Breast epithelium (tissue), 4 donors: ENCODE results near the gene ECEL1. TPM values are rescaled to one million over a fixed set of nuclear protein-coding genes. Genes with fewer than 3 reads are reported as not detected.

Experiments used
- DNase-seq, 2 donors: peaks; one replicate each; pipeline ENCODE4 v3.0.0-alpha.2; 2019; ENCODE audit warnings: low spot score in 2 of 2
- H3K27ac ChIP-seq, 2 donors: fragments of 200-600 bp; sonication (generic) in 1 of 2; one replicate each; pipeline ENCODE4 v1.5.1; 2016 to 2019; ENCODE audit warnings: mild to moderate bottlenecking in 1 of 2
- H3K27me3 ChIP-seq, 2 donors: fragments of 200-600 bp; sonication (generic) in 1 of 2; one replicate each; pipeline versions ENCODE4 v1.5.1 to v1.6.0; 2017 to 2019; ENCODE audit warnings: control low read depth in 1 of 2, mild to moderate bottlenecking in 1 of 2
- H3K36me3 ChIP-seq: fragments of 200-600 bp; one replicate; pipeline ENCODE4 v1.5.1; 2019
- H3K4me1 ChIP-seq, 2 donors: fragments of 200-600 bp; sonication (generic); one replicate each; pipeline ENCODE4 v1.5.1; 2016 to 2019; ENCODE audit warnings: control low read depth in 1 of 2
- H3K4me3 ChIP-seq, 3 donors: fragments of 200-600 bp; sonication (generic); 1 replicate in 2 of 3; 2 replicates in 1 of 3; pipeline ENCODE4 v1.5.1; 2016 to 2019; ENCODE audit warnings: mild to moderate bottlenecking in 3 of 3, moderate library complexity in 2 of 3
- H3K9me3 ChIP-seq, 2 donors: fragments of 200-600 bp; sonication (generic) in 1 of 2; one replicate each; pipeline ENCODE4 v1.5.1; 2016 to 2019; ENCODE audit warnings: control low read depth in 1 of 2
- POLR2A ChIP-seq: fragments of 450-650 bp; IDR thresholded peaks from one replicate; pipeline ENCODE4 v1.6.1; 2016; ENCODE audit warnings: antibody characterized with exemption, mild to moderate bottlenecking, moderate library complexity
- POLR2AphosphoS5 ChIP-seq, 3 donors: sonication (generic); formaldehyde crosslinking; IDR thresholded peaks; one replicate each; pipeline ENCODE4 v1.6.1; 2017; ENCODE audit warnings: antibody characterized with exemption in 3 of 3
- intact Hi-C: fragments of 100-400 bp; cut with DNase I; formaldehyde crosslinking; loops from one replicate; pipeline ENCODE4 v1.15.1; 2023; ENCODE audit warnings: low total_unique reads
- total RNA-seq, 3 donors: library from RNA; depleted of rRNA; stranded (reverse); fragments of >200 nt; gene quantifications; one replicate each; pipeline ENCODE4 v1.1.0, GENCODE V29; 2016
- TF ChIP-seq, protein P1 (sequence below), 3 donors: fragments of 450-650 bp; IDR thresholded peaks; one replicate each; pipeline ENCODE4 v1.5.1; 2016 to 2017; ENCODE audit warnings: antibody characterized with exemption in 3 of 3, mild to moderate bottlenecking in 3 of 3, moderate library complexity in 3 of 3

The ECEL1 gene
- total RNA-seq, 3 donors from 2014 or later: 0.15 to 2.3 (median 0.48) TPM

DNA sequence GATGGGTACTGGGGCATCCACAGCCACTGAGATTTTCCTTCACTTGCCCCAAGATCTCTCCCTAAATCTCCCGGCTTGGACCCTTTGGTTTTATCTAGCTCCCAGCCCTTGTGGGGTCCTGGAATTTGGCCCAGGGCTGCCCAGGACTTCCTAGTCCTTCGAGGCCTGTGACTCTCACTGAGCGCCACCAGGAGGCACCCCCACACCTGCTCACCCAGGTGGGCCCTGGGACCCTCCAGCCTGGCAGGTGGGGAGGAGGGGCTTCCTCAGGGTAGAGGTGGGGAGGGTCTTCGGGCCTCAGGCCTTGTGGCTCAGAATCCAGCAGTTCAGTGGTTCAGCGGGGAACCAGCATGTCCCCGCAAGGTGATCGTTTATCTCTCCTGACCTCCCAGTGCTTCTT lies 20.6 kb upstream of the ECEL1 start:
- Histone ChIP-seq H3K4me3 (no peak overlapping the region), H3K27me3 (peaks cover 0 to 9% of the 10 kb centered on the region in 2 donors), H3K9me3 (no peaks in the 10 kb centered on the region), H3K27ac (no peak overlapping the region), H3K4me1 (peaks cover 0 to 5% of the 10 kb centered on the region in 2 donors), H3K36me3 (no peaks in the 10 kb centered on the region)
- intact Hi-C loops: no loop called here
- no peak for DNase-seq
- no peak for TF ChIP-seq POLR2AphosphoS5 (IDR thresholded peaks at IDR 0.05)
- TF ChIP-seq, protein P1, sequence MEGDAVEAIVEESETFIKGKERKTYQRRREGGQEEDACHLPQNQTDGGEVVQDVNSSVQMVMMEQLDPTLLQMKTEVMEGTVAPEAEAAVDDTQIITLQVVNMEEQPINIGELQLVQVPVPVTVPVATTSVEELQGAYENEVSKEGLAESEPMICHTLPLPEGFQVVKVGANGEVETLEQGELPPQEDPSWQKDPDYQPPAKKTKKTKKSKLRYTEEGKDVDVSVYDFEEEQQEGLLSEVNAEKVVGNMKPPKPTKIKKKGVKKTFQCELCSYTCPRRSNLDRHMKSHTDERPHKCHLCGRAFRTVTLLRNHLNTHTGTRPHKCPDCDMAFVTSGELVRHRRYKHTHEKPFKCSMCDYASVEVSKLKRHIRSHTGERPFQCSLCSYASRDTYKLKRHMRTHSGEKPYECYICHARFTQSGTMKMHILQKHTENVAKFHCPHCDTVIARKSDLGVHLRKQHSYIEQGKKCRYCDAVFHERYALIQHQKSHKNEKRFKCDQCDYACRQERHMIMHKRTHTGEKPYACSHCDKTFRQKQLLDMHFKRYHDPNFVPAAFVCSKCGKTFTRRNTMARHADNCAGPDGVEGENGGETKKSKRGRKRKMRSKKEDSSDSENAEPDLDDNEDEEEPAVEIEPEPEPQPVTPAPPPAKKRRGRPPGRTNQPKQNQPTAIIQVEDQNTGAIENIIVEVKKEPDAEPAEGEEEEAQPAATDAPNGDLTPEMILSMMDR (IDR thresholded peaks at IDR 0.05): no peak
- TF ChIP-seq POLR2A: no peak

DNA sequence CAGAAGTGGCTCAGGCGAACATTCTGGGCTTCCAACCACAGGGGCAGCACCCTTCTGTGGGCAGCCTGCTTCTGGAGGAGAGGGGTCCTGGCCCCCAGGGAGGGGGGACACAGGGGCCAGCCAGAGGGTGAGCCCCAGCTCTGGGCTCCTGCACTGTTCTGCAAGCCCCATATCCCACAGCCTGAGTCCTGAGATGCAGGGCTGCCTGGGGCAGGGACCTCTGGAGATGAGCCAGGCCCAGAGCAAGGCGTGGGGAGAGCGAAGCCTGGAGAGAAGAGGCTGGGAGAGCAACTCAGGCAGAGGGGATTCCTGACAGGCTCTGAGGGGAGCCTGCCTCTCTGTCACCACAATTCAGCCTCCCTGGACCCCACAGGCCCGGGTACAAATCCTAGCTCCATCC lies 19.1 kb upstream of the ECEL1 start:
- DNase-seq: no peak
- H3K4me3 ChIP-seq: no peak overlapping the region
- peaks cover 0 to 11% of the 10 kb centered on the region in 2 donors for H3K27me3 ChIP-seq
- TF ChIP-seq POLR2A: no peak
- no peak for TF ChIP-seq POLR2AphosphoS5 (IDR thresholded peaks at IDR 0.05)
- TF ChIP-seq, protein P1 (IDR thresholded peaks at IDR 0.05): no peak
- no peak overlapping the region for H3K27ac ChIP-seq
- no peaks in the 10 kb centered on the region for H3K36me3 ChIP-seq
- no peaks in the 10 kb centered on the region for H3K9me3 ChIP-seq
- H3K4me1 ChIP-seq: peaks cover 0 to 6% of the 10 kb centered on the region in 2 donors
- intact Hi-C loops: no loop called here

DNA sequence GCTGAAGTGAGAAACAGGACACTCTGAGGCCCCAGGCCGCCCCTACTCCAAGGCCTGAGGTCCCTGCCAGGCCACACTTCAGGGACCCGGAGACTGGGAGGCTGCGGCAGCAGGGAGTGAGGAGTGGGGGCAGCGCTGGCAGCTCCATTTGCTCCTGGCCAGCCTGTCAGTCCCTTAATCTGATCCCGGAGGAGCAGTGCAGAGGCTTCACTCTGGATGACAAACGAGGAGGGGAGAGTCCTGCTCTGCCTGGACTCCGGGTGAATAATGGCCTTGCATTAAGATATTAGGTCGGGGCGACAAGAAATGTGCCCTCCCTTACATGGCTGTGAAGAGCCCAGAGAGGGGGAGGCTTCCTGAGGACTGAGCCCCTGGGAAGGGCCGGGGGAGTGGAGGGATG lies 18.2 kb upstream of the ECEL1 start:
- no peak for DNase-seq
- intact Hi-C loops: no loop called here
- Histone ChIP-seq H3K27me3 (peaks cover 0 to 11% of the 10 kb centered on the region in 2 donors), H3K4me1 (peaks cover 0 to 6% of the 10 kb centered on the region in 2 donors), H3K36me3 (no peaks in the 10 kb centered on the region), H3K4me3 (no peak overlapping the region), H3K27ac (no peak overlapping the region), H3K9me3 (no peaks in the 10 kb centered on the region)
- no peak for TF ChIP-seq POLR2A
- TF ChIP-seq, protein P1 (IDR thresholded peaks at IDR 0.05): no peak

DNA sequence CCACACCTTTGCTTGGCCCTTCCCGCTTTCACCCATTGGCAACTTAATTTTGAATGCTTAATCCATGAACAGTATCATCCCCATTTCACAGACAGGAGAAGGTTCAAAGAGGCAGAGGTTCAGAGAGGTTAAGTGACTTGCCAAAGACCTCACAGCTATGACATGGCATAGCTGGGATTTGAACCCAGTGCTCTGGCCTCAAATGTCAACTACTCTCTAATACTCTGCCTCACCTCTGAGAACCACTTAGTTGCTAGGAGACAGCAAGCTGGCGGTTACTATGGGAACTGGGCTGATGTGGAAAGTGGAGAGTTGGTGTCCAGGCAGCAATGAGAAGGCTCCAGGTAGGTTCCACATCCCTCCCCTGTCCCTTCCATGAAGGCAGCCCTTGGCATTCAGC lies 16.8 kb upstream of the ECEL1 start:
- no peaks in the 10 kb centered on the region for H3K36me3 ChIP-seq
- intact Hi-C loops: no loop called here
- no peak overlapping the region for H3K27ac ChIP-seq
- TF ChIP-seq POLR2A (no peak), POLR2AphosphoS5 (IDR thresholded peaks at IDR 0.05) (no peak)
- TF ChIP-seq, protein P1 (IDR thresholded peaks at IDR 0.05): no peak
- no peaks in the 10 kb centered on the region for H3K9me3 ChIP-seq
- H3K4me3 ChIP-seq: no peak overlapping the region
- peaks cover 0 to 6% of the 10 kb centered on the region in 2 donors for H3K4me1 ChIP-seq
- peaks cover 0 to 11% of the 10 kb centered on the region in 2 donors for H3K27me3 ChIP-seq
- DNase-seq: no peak

DNA sequence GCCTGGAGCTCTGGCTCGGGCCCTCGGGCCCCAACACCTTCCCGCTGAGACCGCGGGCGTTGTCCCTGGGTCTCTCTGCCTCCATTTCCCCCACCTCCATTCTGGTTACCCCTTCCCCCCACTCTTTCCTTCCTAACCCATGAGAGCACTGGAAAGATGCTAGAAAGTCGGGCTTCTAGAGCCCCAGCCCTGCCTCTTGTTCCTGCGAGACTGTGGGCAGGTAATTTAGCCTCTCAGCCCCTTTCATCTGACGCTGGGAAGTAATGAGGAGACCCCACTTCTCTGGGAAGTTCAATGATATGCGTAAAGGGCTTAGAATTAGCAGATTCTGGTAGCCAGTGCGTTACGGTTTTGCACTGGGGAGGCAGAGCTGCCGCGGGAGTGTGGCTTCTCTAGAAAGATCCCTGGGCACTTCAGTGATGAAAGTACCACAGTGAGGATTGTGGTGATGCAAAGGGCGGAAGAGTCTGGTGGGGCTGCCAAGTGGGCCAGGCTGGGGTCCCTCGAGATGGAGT lies 16.2 kb upstream of the ECEL1 start:
- Histone ChIP-seq H3K27ac (no peak overlapping the region), H3K4me3 (peak overlapping the region; percentile 28 to 68 (median 56)), H3K36me3 (no peaks in the 10 kb centered on the region), H3K4me1 (peaks cover 0 to 6% of the 10 kb centered on the region in 2 donors), H3K9me3 (no peaks in the 10 kb centered on the region), H3K27me3 (peaks cover 0 to 11% of the 10 kb centered on the region in 2 donors)
- TF ChIP-seq POLR2A (no peak), POLR2AphosphoS5 (IDR thresholded peaks at IDR 0.05) (no peak)
- TF ChIP-seq, protein P1 (IDR thresholded peaks at IDR 0.05): no peak
- intact Hi-C loops: no loop called here
- DNase-seq: no peak
